AG04449 (cell line): ENCODE results near the gene EPHB2.

Source experiments
- CTCF ChIA-PET: fragments of 350-600 bp; formaldehyde crosslinking; extraction: SDS; loops from one replicate; lab custom pipeline; 2021; ENCODE audit warnings: antibody characterized with exemption; lab: Yijun Ruan, JAX
- POLR2A ChIA-PET: fragments of 400-600, 350-600 bp; formaldehyde crosslinking; extraction: SDS; loops from one replicate; lab custom pipeline; 2020; ENCODE audit warnings: antibody characterized with exemption, inconsistent platforms; lab: Yijun Ruan, JAX
- DNase-seq: peaks from one replicate; pipeline ENCODE4 v3.0.0-alpha.2; 2010; ENCODE audit warnings: low read depth, low spot score
- H3K4me3 ChIP-seq: 2 replicates; pipeline ENCODE4 v1.5.1; 2011; ENCODE audit warnings: low read depth, mild to moderate bottlenecking, control low read depth, low read length
- CTCF ChIP-seq: IDR thresholded peaks from one replicate; pipeline ENCODE4 v1.5.1; 2011; ENCODE audit warnings: mild to moderate bottlenecking, moderate library complexity, low read length, control low read depth, inconsistent platforms; ENCODE audit not compliant: insufficient read depth; ENCODE audit errors: missing control alignments

The EPHB2 gene

GRCh38 chr1:22788254-22788661 is 77.6 kb downstream of the EPHB2 start:
- ChIA-PET POLR2A (no interaction called here), CTCF (no interaction called here)
- no peak for DNase-seq
- H3K4me3 ChIP-seq: no peak overlapping the region
- no peak for TF ChIP-seq CTCF

GRCh38 chr1:22789356-22789994 is 78.8 kb downstream of the EPHB2 start:
- no peak overlapping the region for H3K4me3 ChIP-seq
- CTCF ChIA-PET: no interaction called here
- TF ChIP-seq CTCF: no peak
- POLR2A ChIA-PET: no interaction called here
- no peak for DNase-seq

GRCh38 chr1:22790232-22791008 is 79.8 kb downstream of the EPHB2 start:
- no peak overlapping the region for H3K4me3 ChIP-seq
- ChIA-PET CTCF (no interaction called here), POLR2A (no interaction called here)
- no peak for DNase-seq
- no peak for TF ChIP-seq CTCF

GRCh38 chr1:22791831-22792347 is 81.2 kb downstream of the EPHB2 start:
- no peak for DNase-seq
- H3K4me3 ChIP-seq: no peak overlapping the region
- ChIA-PET POLR2A (no interaction called here), CTCF (interaction anchor here (1.2 to 1.3 kb wide), 2 partner anchors 14 to 31 kb away, joined by 3 read pairs; no protein-coding TSS in a partner anchor)
- no peak for TF ChIP-seq CTCF

GRCh38 chr1:22792396-22793160 is 81.9 kb downstream of the EPHB2 start:
- TF ChIP-seq CTCF: no peak
- ChIA-PET CTCF (interaction anchor here (1.2 to 1.3 kb wide), 2 partner anchors 13 to 32 kb away, joined by 3 read pairs; no protein-coding TSS in a partner anchor), POLR2A (no interaction called here)
- H3K4me3 ChIP-seq: no peak overlapping the region
- DNase-seq: no peak
